Measurements from ENCODE around the gene NGFR.

DNA sequence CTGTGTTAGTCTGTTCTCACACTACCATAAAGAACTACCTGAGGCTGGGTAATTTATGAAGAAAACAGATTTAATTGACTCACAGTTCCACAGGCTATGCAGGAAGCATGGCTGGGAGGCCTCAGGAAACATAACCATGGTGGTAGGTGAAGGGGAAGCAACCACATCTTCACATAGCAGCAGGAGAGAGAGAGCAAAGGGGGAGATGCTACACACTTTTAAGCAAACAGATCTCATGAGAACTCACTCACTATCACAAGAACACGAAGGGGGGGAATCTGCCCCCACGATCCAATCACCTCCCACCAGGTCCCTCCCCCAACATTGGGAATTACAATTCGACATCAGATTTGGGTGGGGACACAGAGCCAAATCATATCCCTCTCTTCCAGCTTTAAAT, 48.8 kb downstream of the NGFR start:
- TF ChIP-seq EZH2 (IDR thresholded peaks at IDR 0.05; ENCODE audit: low read depth), result no peak
- TF ChIP-seq, protein P1, sequence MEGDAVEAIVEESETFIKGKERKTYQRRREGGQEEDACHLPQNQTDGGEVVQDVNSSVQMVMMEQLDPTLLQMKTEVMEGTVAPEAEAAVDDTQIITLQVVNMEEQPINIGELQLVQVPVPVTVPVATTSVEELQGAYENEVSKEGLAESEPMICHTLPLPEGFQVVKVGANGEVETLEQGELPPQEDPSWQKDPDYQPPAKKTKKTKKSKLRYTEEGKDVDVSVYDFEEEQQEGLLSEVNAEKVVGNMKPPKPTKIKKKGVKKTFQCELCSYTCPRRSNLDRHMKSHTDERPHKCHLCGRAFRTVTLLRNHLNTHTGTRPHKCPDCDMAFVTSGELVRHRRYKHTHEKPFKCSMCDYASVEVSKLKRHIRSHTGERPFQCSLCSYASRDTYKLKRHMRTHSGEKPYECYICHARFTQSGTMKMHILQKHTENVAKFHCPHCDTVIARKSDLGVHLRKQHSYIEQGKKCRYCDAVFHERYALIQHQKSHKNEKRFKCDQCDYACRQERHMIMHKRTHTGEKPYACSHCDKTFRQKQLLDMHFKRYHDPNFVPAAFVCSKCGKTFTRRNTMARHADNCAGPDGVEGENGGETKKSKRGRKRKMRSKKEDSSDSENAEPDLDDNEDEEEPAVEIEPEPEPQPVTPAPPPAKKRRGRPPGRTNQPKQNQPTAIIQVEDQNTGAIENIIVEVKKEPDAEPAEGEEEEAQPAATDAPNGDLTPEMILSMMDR (conservative IDR thresholded peaks at IDR 0.05), result no peak
